ENCODE measurements around the gene RNF40.

GRCh38 chr16:30785126-30786106 lies 23.3 kb downstream of the RNF40 start:
- TF ChIP-seq POLR2AphosphoS5 (IDR thresholded peaks at IDR 0.05; ENCODE audit: borderline replicate concordance, low read depth, low read length) = no peak
- TF ChIP-seq EZH2 (IDR thresholded peaks at IDR 0.05) = no peak
- no peak for TF ChIP-seq FOXP2 (optimal IDR thresholded peaks at IDR 0.05; ENCODE audit: control extremely low read depth, extremely low read length, insufficient read depth)

All from SK-N-MC (cell line).